Caco-2 (cell line): Measurements from ENCODE around the gene MTA1. TPM values are rescaled to one million over a fixed set of nuclear protein-coding genes. Genes with fewer than 3 reads are reported as not detected.
A peak's percentile ranks its signal among the peaks of the same experiment; 100 is the strongest.

ENCODE experiments used
- BruUV-seq: library from RNA; stranded (reverse); fragments of 400-500 nt; replicated peaks from 2 replicates; lab custom pipeline; 2021; lab: Mats Ljungman, UMichigan
- CTCF ChIA-PET: fragments of 300-600 bp; sonication (Branson Sonifier 250); formaldehyde crosslinking; loops from one replicate; lab custom pipeline; 2022; ENCODE audit warnings: antibody characterized with exemption; lab: Charles Lee
- POLR2A ChIA-PET: fragments of 300-600 bp; sonication (Branson Sonifier 250); formaldehyde crosslinking; loops from one replicate; lab custom pipeline; 2022; ENCODE audit warnings: antibody characterized with exemption; lab: Charles Lee
- DNase-seq, 2 experiments: peaks; one replicate each; pipeline versions ENCODE4 v3.0.0 to v3.0.0-alpha.2; 2020 to 2022
- H3K27me3 ChIP-seq: replicated peaks from 2 replicates; pipeline ENCODE4 v1.6.0; 2011; ENCODE audit warnings: low read length; ENCODE audit not compliant: control insufficient read depth, insufficient read depth
- H3K36me3 ChIP-seq: 2 replicates; pipeline ENCODE4 v1.5.1; 2011; ENCODE audit warnings: low read length; ENCODE audit not compliant: control insufficient read depth, insufficient read depth
- H3K4me1 ChIP-seq: fragments of 250-450 bp; sonication (Bioruptor Pico); 2 replicates; pipeline ENCODE4 v1.5.1; 2020; ENCODE audit warnings: mild to moderate bottlenecking
- H3K4me3 ChIP-seq: 2 replicates; pipeline ENCODE4 v1.5.1; 2011; ENCODE audit warnings: low read depth, mild to moderate bottlenecking, control low read depth, low read length
- H3K9me3 ChIP-seq: fragments of 250-450 bp; sonication (Bioruptor Pico); 2 replicates; pipeline ENCODE4 v1.5.1; 2020; ENCODE audit warnings: mild to moderate bottlenecking, moderate library complexity
- H3K27ac Mint-ChIP-seq: one replicate; pipeline ENCODE4 v1.8.0; 2022; ENCODE audit warnings: mixed read lengths; ENCODE audit not compliant: unreplicated experiment
- H3K27me3 Mint-ChIP-seq: one replicate; pipeline ENCODE4 v1.8.0; 2022; ENCODE audit warnings: mixed read lengths; ENCODE audit not compliant: insufficient read depth, unreplicated experiment
- H3K36me3 Mint-ChIP-seq: one replicate; pipeline ENCODE4 v1.8.0; 2022; ENCODE audit warnings: mild to moderate bottlenecking, mixed read lengths; ENCODE audit not compliant: insufficient read depth, unreplicated experiment
- H3K4me1 Mint-ChIP-seq: one replicate; pipeline ENCODE4 v1.8.0; 2022; ENCODE audit warnings: low read depth, mixed read lengths; ENCODE audit not compliant: unreplicated experiment
- H3K4me3 Mint-ChIP-seq: one replicate; pipeline ENCODE4 v1.8.0; 2022; ENCODE audit warnings: mild to moderate bottlenecking, moderate library complexity, mixed read lengths; ENCODE audit not compliant: unreplicated experiment
- H3K9me3 Mint-ChIP-seq: one replicate; pipeline ENCODE4 v1.8.0; 2022; ENCODE audit warnings: mixed read lengths; ENCODE audit not compliant: unreplicated experiment
- intact Hi-C: fragments of 100-400 bp; cut with micrococcal nuclease; formaldehyde crosslinking; loops from one replicate; pipeline ENCODE4 v1.10.0; 2022; ENCODE audit not compliant: unreplicated experiment
- total RNA-seq: library from RNA; stranded (reverse); gene quantifications from 2 replicates; pipeline ENCODE4 v1.2.3, GENCODE V29; 2022
- TF ChIP-seq, protein P1 (sequence below), 2 experiments: fragments of 200-600 bp in 1 of 2; IDR thresholded peaks; 1 replicate in 1 of 2; 2 replicates in 1 of 2; pipeline versions ENCODE4 v1.5.1 to v1.8.0; 2011 to 2022; ENCODE audit warnings: antibody characterized with exemption in 1 of 2, control low read depth in 1 of 2, inconsistent platforms in 1 of 2, low read depth in 1 of 2, low read length in 1 of 2, mild to moderate bottlenecking in 1 of 2, moderate library complexity in 1 of 2; ENCODE audit not compliant: insufficient read depth in 1 of 2, severe bottlenecking in 1 of 2, unreplicated experiment in 1 of 2

The MTA1 gene
- total RNA-seq, 1 experiment from 2014 or later = 167 TPM

DNA sequence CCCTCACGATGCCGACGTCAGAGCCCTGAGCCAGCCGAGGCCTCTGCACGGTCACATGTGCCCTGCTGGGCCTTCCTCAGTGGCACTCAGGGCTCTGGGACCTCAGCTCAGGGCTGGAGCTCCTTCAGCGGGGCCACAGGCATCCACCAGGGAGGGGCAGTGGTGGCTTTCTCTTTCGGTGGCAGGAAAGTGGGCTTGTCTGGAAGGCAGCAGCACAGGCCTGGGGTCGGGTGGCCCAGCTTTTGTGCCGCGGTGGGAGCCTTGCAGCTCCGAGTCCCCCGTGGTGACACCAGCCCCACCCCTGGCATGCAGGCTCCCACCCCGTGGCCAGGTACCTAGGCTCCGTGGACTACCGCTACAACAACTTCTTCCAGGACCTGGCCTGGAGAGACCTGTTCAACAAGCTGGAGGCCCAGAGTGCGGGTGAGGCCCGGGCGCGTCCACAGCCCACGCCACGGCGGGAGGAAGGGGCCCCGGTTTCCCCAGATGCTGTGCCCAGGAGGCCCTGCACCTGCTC, 35.5 kb upstream of the MTA1 start:
- CTCF ChIA-PET = no interaction called here
- intact Hi-C loops = no loop called here
- Mint-ChIP-seq H3K4me1 (no peaks in the 10 kb centered on the region), H3K27ac (no peak overlapping the region), H3K4me3 (no peak overlapping the region), H3K36me3 (peaks cover 18% of the 10 kb centered on the region), H3K9me3 (no peaks in the 10 kb centered on the region), H3K27me3 (no peaks in the 10 kb centered on the region)
- no peaks in the 10 kb centered on the region for H3K4me1 ChIP-seq
- H3K36me3 ChIP-seq = no peaks in the 10 kb centered on the region
- TF ChIP-seq, protein P1, sequence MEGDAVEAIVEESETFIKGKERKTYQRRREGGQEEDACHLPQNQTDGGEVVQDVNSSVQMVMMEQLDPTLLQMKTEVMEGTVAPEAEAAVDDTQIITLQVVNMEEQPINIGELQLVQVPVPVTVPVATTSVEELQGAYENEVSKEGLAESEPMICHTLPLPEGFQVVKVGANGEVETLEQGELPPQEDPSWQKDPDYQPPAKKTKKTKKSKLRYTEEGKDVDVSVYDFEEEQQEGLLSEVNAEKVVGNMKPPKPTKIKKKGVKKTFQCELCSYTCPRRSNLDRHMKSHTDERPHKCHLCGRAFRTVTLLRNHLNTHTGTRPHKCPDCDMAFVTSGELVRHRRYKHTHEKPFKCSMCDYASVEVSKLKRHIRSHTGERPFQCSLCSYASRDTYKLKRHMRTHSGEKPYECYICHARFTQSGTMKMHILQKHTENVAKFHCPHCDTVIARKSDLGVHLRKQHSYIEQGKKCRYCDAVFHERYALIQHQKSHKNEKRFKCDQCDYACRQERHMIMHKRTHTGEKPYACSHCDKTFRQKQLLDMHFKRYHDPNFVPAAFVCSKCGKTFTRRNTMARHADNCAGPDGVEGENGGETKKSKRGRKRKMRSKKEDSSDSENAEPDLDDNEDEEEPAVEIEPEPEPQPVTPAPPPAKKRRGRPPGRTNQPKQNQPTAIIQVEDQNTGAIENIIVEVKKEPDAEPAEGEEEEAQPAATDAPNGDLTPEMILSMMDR (IDR thresholded peaks at IDR 0.05; ENCODE audit: insufficient read depth in 1 of 2, low read depth in 1 of 2, low read length in 1 of 2, severe bottlenecking in 1 of 2, unreplicated experiment in 1 of 2) = no peak
- H3K9me3 ChIP-seq = no peaks in the 10 kb centered on the region
- POLR2A ChIA-PET = no interaction called here
- H3K4me3 ChIP-seq = no peak overlapping the region
- no peak for DNase-seq
- H3K27me3 ChIP-seq = no peaks in the 10 kb centered on the region
- no TSS peak for BruUV-seq

DNA sequence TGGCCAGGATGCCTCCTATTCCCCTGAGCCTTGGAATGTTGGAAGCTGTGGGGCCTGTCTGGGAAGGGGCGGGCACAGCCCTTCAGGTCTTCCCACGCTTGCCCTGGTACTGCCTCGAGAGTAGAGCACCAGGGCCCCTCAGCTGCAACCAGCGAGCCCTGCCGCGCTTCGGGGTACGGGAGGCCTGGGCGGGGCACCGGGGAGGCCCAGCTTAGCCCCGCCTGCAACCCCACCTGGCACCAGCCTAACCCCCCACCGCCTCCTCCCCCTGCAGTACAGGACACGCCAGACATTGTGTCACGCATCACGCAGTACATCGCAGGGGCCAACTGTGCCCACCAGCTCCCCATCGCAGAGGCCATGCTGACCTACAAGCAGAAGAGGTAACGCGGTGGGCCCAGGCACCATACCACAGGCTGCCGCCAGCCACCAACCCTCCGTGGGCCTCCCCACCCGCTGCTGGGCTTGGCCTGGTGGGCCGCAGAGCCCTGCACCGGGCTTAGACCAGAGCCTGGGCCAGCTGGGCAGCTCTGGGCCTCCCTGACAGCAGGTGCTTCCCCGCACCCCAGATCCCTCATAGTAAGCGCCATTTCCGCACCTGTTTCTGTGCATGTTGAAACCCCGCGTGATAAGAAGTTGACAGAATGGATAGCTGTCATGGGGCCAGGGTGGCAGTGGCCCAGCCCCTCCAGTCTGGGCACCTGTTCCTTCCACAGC, 34.9 kb upstream of the MTA1 start:
- POLR2A ChIA-PET = no interaction called here
- Mint-ChIP-seq H3K9me3 (no peaks in the 10 kb centered on the region), H3K27ac (no peak overlapping the region), H3K4me3 (no peak overlapping the region), H3K27me3 (no peaks in the 10 kb centered on the region), H3K36me3 (peaks cover 17% of the 10 kb centered on the region), H3K4me1 (no peaks in the 10 kb centered on the region)
- Histone ChIP-seq H3K27me3 (no peaks in the 10 kb centered on the region), H3K9me3 (no peaks in the 10 kb centered on the region), H3K4me1 (no peaks in the 10 kb centered on the region), H3K4me3 (no peak overlapping the region), H3K36me3 (no peaks in the 10 kb centered on the region)
- TF ChIP-seq, protein P1 (IDR thresholded peaks at IDR 0.05; ENCODE audit: insufficient read depth in 1 of 2, low read depth in 1 of 2, low read length in 1 of 2, severe bottlenecking in 1 of 2, unreplicated experiment in 1 of 2) = no peak
- DNase-seq = peak in 1 of 2 experiments; percentile 26
- intact Hi-C loops = no loop called here
- no TSS peak for BruUV-seq
- CTCF ChIA-PET = no interaction called here

DNA sequence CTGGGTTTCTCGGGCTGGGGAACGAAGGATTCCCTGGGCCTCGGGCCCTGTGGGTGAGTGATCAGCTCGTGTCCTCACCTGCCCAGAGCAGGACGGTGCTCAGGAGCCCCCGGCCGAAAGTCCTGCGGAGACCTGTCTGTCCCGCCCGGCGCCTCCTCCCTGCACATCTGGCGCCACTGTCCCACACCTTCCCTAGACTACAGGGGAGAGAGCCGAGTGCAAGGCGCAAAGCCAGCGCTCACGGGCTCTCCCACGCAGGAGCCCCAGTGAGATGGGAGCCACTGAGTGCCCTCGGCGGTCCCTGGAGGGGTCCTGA, 34.3 kb upstream of the MTA1 start:
- no peak for DNase-seq
- no peaks in the 10 kb centered on the region for H3K4me1 ChIP-seq
- no peak overlapping the region for H3K4me3 ChIP-seq
- H3K27me3 Mint-ChIP-seq = no peaks in the 10 kb centered on the region
- no peak overlapping the region for H3K27ac Mint-ChIP-seq
- H3K9me3 ChIP-seq = no peaks in the 10 kb centered on the region
- H3K27me3 ChIP-seq = no peaks in the 10 kb centered on the region
- no TSS peak for BruUV-seq
- no peaks in the 10 kb centered on the region for H3K9me3 Mint-ChIP-seq
- H3K4me3 Mint-ChIP-seq = no peak overlapping the region
- H3K36me3 Mint-ChIP-seq = peaks cover 14% of the 10 kb centered on the region
- TF ChIP-seq, protein P1 (IDR thresholded peaks at IDR 0.05; ENCODE audit: insufficient read depth in 1 of 2, low read depth in 1 of 2, low read length in 1 of 2, severe bottlenecking in 1 of 2, unreplicated experiment in 1 of 2) = no peak
- intact Hi-C loops = no loop called here
- POLR2A ChIA-PET = no interaction called here
- CTCF ChIA-PET = no interaction called here
- H3K36me3 ChIP-seq = no peaks in the 10 kb centered on the region
- H3K4me1 Mint-ChIP-seq = no peaks in the 10 kb centered on the region
